Neutrophil (primary cell): ENCODE measurements around the gene COL18A1.

Experiments
- H3K27ac ChIP-seq: fragments of 200-600 bp; sonication (generic); 2 replicates; pipeline ENCODE4 v1.5.1; 2016; ENCODE audit warnings: mild to moderate bottlenecking, moderate library complexity
- H3K27me3 ChIP-seq: fragments of 200-600 bp; sonication (generic); 2 replicates; pipeline ENCODE4 v1.6.0; 2016; ENCODE audit warnings: mild to moderate bottlenecking
- H3K36me3 ChIP-seq: fragments of 200-600 bp; sonication (generic); 2 replicates; pipeline ENCODE4 v1.5.1; 2017
- H3K4me1 ChIP-seq, 2 experiments: fragments of 200-600 bp in 1 of 2; sonication (generic) in 1 of 2; 1 replicate in 1 of 2; 2 replicates in 1 of 2; pipeline versions ENCODE4 v1.5.1 to v1.6.1; 2013 to 2016; ENCODE audit warnings: low read depth in 1 of 2, low read length in 1 of 2, mild to moderate bottlenecking in 1 of 2, moderate library complexity in 1 of 2; ENCODE audit not compliant: control insufficient read depth in 1 of 2, insufficient read depth in 1 of 2
- H3K4me3 ChIP-seq, 2 experiments: fragments of 200-600 bp in 1 of 2; sonication (generic) in 1 of 2; 1 replicate in 1 of 2; 2 replicates in 1 of 2; pipeline ENCODE4 v1.5.1; 2013 to 2016; ENCODE audit warnings: low read depth in 1 of 2, low read length in 1 of 2, mild to moderate bottlenecking in 1 of 2, moderate library complexity in 1 of 2
- H3K9me3 ChIP-seq: fragments of 200-600 bp; sonication (generic); 2 replicates; pipeline ENCODE4 v1.5.1; 2016
- CTCF ChIP-seq: fragments of 200-600 bp; sonication (generic); IDR thresholded peaks from 2 replicates; pipeline ENCODE4 v1.5.1; 2016; ENCODE audit warnings: antibody characterized with exemption

COL18A1 gene

DNA sequence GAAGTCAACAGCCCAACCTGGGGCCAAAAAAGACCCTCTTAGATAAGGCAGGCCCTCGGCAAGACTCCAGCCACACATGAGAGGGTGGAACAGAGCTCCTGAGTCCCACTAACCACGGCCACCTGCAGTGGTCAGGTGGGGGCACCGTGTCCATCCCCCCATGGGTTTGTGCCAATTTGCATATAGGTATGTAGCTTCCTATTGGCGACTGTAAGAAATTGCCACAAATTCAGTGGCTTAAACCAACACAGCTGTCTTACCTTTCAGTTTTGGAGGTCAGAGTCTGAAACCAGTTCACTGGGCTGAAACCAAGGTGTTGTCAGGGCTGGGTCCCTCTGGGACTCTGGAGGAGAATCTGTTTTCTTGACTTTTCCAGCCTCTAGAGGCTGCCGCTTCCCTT is 59.3 kb downstream of the COL18A1 start:
- H3K36me3 ChIP-seq, result no peaks in the 10 kb centered on the region
- no peak for TF ChIP-seq CTCF
- H3K27me3 ChIP-seq, result peaks cover 27% of the 10 kb centered on the region
- H3K4me1 ChIP-seq, result no peaks in the 10 kb centered on the region
- H3K27ac ChIP-seq, result no peak overlapping the region
- no peaks in the 10 kb centered on the region for H3K9me3 ChIP-seq
- H3K4me3 ChIP-seq, result no peak overlapping the region

GRCh38 chr21:45465105-45465504 is 60.1 kb downstream of the COL18A1 start:
- Histone ChIP-seq H3K4me1 (no peaks in the 10 kb centered on the region), H3K27me3 (peaks cover 27% of the 10 kb centered on the region), H3K9me3 (no peaks in the 10 kb centered on the region), H3K27ac (no peak overlapping the region), H3K4me3 (no peak overlapping the region), H3K36me3 (no peaks in the 10 kb centered on the region)
- no peak for TF ChIP-seq CTCF

- no peak for TF ChIP-seq CTCF
- Histone ChIP-seq H3K36me3 (no peaks in the 10 kb centered on the region), H3K4me1 (no peaks in the 10 kb centered on the region), H3K27ac (no peak overlapping the region), H3K27me3 (peaks cover 27% of the 10 kb centered on the region), H3K9me3 (no peaks in the 10 kb centered on the region), H3K4me3 (no peak overlapping the region)
Observed at GRCh38 chr21:45465611-45466329, 60.8 kb downstream of the COL18A1 start.

DNA sequence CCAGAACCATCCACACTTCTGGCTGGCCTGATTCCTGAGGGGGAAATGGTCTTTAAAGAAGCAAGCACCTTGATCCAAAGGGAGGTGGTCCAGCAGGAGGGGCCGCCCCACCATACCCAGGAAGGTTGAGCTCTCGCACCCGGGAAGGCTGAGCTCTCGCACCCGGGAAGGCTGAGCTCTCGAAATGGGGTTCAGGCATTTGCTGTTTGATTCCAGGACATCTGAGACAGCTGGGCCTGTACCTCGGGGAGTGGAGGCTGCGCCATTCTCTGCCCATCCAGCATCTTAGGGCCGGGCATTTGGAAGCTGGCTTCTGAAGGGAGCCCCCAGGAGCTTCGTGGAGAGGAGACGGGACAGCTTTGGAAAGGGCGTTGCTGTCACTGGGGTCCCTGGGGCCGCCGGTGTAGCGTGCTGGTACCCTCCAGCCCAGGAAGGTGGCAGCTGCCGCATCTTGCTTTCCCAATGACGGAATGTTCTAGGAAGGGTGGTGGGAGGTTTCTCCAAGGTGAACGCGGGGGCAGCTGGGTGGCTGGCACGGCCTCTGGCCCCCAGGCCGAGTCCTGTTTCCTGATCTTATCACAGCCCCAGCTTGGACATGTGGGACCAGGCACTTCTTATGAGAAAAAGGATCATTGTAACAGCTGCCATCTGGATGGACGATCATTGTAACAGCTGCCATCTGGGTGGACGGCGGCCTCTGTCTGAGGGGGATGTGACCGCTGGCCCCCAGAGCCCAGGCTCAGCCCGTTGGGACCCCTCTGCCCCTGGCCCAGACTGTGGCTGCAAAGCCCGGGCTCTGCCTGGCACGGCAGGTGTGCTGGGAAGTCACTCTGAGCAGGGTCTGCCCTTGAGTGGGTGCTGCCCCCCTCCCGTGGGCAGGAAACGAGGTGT is 61.6 kb downstream of the COL18A1 start:
- Histone ChIP-seq H3K9me3 (no peaks in the 10 kb centered on the region), H3K4me1 (no peaks in the 10 kb centered on the region), H3K36me3 (no peaks in the 10 kb centered on the region), H3K27ac (no peak overlapping the region), H3K4me3 (no peak overlapping the region), H3K27me3 (peaks cover 27% of the 10 kb centered on the region)
- TF ChIP-seq CTCF, result no peak

DNA sequence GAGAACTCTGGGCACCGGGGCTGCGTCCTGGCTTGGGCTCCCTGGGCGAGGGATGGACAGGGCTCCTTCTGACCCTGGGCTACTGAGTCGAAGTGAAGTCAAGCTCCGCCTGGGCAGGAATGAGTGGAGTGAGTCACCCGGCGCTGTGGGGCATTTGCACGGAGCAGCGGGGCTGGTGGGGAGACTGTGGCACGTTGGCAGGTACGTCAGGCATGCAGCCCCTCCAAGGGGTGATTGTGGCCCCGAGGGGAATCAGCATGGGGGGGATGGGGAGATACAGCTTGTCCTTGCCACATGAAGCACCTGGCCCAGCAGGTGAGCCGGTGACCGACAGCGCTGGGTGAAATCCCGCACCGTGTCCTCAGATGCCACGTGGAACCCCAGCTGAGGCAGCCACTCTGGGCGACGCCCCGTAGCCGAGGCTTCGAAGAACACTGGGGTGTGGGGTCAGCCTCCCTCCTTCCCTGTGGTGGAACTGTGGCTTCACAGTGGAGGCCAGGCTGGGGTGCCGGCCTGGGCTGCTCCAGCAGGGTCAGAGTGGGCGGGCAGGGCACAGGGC is 62.3 kb downstream of the COL18A1 start:
- TF ChIP-seq CTCF, result no peak
- no peaks in the 10 kb centered on the region for H3K4me1 ChIP-seq
- H3K27ac ChIP-seq, result no peak overlapping the region
- peaks cover 27% of the 10 kb centered on the region for H3K27me3 ChIP-seq
- H3K9me3 ChIP-seq, result no peaks in the 10 kb centered on the region
- H3K4me3 ChIP-seq, result no peak overlapping the region
- H3K36me3 ChIP-seq, result no peaks in the 10 kb centered on the region
